ENCODE data around the gene TBC1D2B.
"Not testable (repeated sequence)": the region's sequence is repeated elsewhere in the genome, so short reads cannot be mapped to it uniquely, and the experiment has no call there.

GRCh38 chr15:77995537-77995918 lies 82.0 kb downstream of the TBC1D2B start:
- TF ChIP-seq CTCF (IDR thresholded peaks at IDR 0.05 in 8 of 11, conservative IDR thresholded peaks at IDR 0.05 in 3 of 11); POLR2AphosphoS5 (IDR thresholded peaks at IDR 0.05): not testable (repeated sequence)

All from spleen (tissue), 7 donors.